ENCODE results near the gene LIG3. TPM values are rescaled to one million over a fixed set of nuclear protein-coding genes. Genes with fewer than 3 reads are reported as not detected.

LIG3 gene
- total RNA-seq, 1 experiment from 2014 or later: 56.4 TPM

DNA sequence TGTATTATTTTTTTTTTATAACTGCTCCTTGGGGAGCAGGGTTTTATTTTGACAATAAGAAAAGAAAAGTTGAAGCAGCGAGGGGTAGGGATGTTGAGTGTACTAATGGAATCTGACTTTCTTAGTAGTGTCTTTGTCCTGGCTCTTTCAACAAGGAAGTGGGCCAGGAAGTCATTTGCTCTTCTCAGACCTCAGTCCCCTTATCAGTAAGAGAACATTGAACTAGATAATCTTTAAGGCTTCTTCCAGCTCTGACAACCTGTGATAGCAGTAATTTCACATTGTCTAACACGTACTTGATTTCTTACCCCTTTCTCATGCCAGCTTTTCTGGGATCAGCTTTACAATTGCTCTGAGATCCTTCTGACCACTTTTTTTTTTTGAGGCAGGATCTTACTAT is 8.3 kb downstream of the LIG3 start:
- intact Hi-C loops (cut with micrococcal nuclease; ENCODE audit: unreplicated experiment): no loop called here
- H3K4me3 ChIP-seq (ENCODE audit: low read depth in 2 of 2, low read length in 2 of 2): no peak overlapping the region

GRCh38 chr17:34989473-34989872 is 9.2 kb downstream of the LIG3 start:
- TF ChIP-seq POLR2AphosphoS5 (IDR thresholded peaks at IDR 0.05; ENCODE audit: low read depth, low read length) (no peak), TCF7L2 (IDR thresholded peaks at IDR 0.05; ENCODE audit: low read depth, low read length) (no peak), SIN3A (IDR thresholded peaks at IDR 0.05; ENCODE audit: borderline replicate concordance, insufficient read depth, low read depth, low read length) (no peak), CTCF (IDR thresholded peaks at IDR 0.05) (no peak)
- TF ChIP-seq, protein P1, sequence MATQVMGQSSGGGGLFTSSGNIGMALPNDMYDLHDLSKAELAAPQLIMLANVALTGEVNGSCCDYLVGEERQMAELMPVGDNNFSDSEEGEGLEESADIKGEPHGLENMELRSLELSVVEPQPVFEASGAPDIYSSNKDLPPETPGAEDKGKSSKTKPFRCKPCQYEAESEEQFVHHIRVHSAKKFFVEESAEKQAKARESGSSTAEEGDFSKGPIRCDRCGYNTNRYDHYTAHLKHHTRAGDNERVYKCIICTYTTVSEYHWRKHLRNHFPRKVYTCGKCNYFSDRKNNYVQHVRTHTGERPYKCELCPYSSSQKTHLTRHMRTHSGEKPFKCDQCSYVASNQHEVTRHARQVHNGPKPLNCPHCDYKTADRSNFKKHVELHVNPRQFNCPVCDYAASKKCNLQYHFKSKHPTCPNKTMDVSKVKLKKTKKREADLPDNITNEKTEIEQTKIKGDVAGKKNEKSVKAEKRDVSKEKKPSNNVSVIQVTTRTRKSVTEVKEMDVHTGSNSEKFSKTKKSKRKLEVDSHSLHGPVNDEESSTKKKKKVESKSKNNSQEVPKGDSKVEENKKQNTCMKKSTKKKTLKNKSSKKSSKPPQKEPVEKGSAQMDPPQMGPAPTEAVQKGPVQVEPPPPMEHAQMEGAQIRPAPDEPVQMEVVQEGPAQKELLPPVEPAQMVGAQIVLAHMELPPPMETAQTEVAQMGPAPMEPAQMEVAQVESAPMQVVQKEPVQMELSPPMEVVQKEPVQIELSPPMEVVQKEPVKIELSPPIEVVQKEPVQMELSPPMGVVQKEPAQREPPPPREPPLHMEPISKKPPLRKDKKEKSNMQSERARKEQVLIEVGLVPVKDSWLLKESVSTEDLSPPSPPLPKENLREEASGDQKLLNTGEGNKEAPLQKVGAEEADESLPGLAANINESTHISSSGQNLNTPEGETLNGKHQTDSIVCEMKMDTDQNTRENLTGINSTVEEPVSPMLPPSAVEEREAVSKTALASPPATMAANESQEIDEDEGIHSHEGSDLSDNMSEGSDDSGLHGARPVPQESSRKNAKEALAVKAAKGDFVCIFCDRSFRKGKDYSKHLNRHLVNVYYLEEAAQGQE (IDR thresholded peaks at IDR 0.05; ENCODE audit: insufficient read depth in 1 of 2, low read depth in 2 of 2, low read length in 1 of 2): no peak
- peaks cover 8% of the 10 kb centered on the region for H3K36me3 ChIP-seq (ENCODE audit: control insufficient read depth, insufficient read depth, low read length)
- in situ Hi-C loops (cut with HindIII; ENCODE audit: low pct_unique_long_range_greater_than_20kb, low sequenced_read_pairs): no loop called here
- H3K4me1 ChIP-seq (ENCODE audit: control insufficient read depth, insufficient read depth, low read length): no peaks in the 10 kb centered on the region
- CTCF ChIA-PET: no interaction called here
- ATAC-seq: no peak
- H3K27ac ChIP-seq (ENCODE audit: low read length): no peak overlapping the region
- intact Hi-C loops (cut with micrococcal nuclease; ENCODE audit: unreplicated experiment): no loop called here
- BruUV-seq (replicated peaks): no TSS peak
- POLR2A ChIA-PET: no interaction called here
- DNase-seq (ENCODE audit: low read depth, low spot score): no peak
- no peaks in the 10 kb centered on the region for H3K27me3 ChIP-seq (ENCODE audit: control insufficient read depth, insufficient read depth, low read length)
- no peaks in the 10 kb centered on the region for H3K9me3 ChIP-seq (ENCODE audit: control insufficient read depth, insufficient read depth, low read depth, low read length)
- no peak overlapping the region for H3K4me3 ChIP-seq (ENCODE audit: low read depth in 2 of 2, low read length in 2 of 2)

More for the DNA sequence above, 8.3 kb downstream of the LIG3 start:
- in situ Hi-C loops (cut with HindIII; ENCODE audit: low pct_unique_long_range_greater_than_20kb, low sequenced_read_pairs): no loop called here
- no peaks in the 10 kb centered on the region for H3K27me3 ChIP-seq (ENCODE audit: control insufficient read depth, insufficient read depth, low read length)
- H3K4me1 ChIP-seq (ENCODE audit: control insufficient read depth, insufficient read depth, low read length): no peaks in the 10 kb centered on the region
- no peak for ATAC-seq
- ChIA-PET POLR2A (no interaction called here), CTCF (interaction anchor here (0.6 kb wide), 1 partner anchor 377 kb away, joined by 3 read pairs; no protein-coding TSS in a partner anchor)
- no TSS peak for BruUV-seq (replicated peaks)
- TF ChIP-seq, protein P1 (IDR thresholded peaks at IDR 0.05; ENCODE audit: insufficient read depth in 1 of 2, low read depth in 2 of 2, low read length in 1 of 2): no peak
- TF ChIP-seq SIN3A (IDR thresholded peaks at IDR 0.05; ENCODE audit: borderline replicate concordance, insufficient read depth, low read depth, low read length) (no peak), POLR2AphosphoS5 (IDR thresholded peaks at IDR 0.05; ENCODE audit: low read depth, low read length) (no peak), CTCF (IDR thresholded peaks at IDR 0.05) (no peak), TCF7L2 (IDR thresholded peaks at IDR 0.05; ENCODE audit: low read depth, low read length) (no peak)
- no peak overlapping the region for H3K27ac ChIP-seq (ENCODE audit: low read length)
- H3K36me3 ChIP-seq (ENCODE audit: control insufficient read depth, insufficient read depth, low read length): peaks cover 8% of the 10 kb centered on the region
- DNase-seq (ENCODE audit: low read depth, low spot score): no peak
- no peaks in the 10 kb centered on the region for H3K9me3 ChIP-seq (ENCODE audit: control insufficient read depth, insufficient read depth, low read depth, low read length)

Data from Panc1 (cell line).